Measurements from ENCODE around the gene SLC45A3. TPM values are rescaled to one million over a fixed set of nuclear protein-coding genes. Genes with fewer than 3 reads are reported as not detected.

Gene SLC45A3
- total and polyA plus RNA-seq, 2 of the 8 experiments (the other 6 are each of a cell fraction or from before 2014, with no cell fraction given), result 13.0 to 14.3 TPM

GRCh38 chr1:205681364-205681763 is 1.1 kb upstream of the SLC45A3 start (continued):
- TF ChIP-seq RAD21 (IDR thresholded peaks at IDR 0.05 in 1 of 2, conservative IDR thresholded peaks at IDR 0.05 in 1 of 2; ENCODE audit: low read depth in 2 of 2, low read length in 2 of 2) (no peak), EZH2 (IDR thresholded peaks at IDR 0.05; ENCODE audit: low read depth, low read length, severe bottlenecking) (no peak)

Data from H1 (cell line).